BE2C (cell line): ENCODE results near the gene VEGFA.

Experiments used
- DNase-seq: peaks from one replicate; pipeline ENCODE4 v3.0.0-alpha.2; 2020
- H3K27me3 ChIP-seq: fragments of 250-450 bp; sonication (Bioruptor Pico); 2 replicates; pipeline ENCODE4 v1.5.1; 2020; ENCODE audit warnings: mild to moderate bottlenecking
- H3K36me3 ChIP-seq: fragments of 250-450 bp; sonication (Bioruptor Pico); 2 replicates; pipeline ENCODE4 v1.5.1; 2020; ENCODE audit warnings: mild to moderate bottlenecking
- H3K4me1 ChIP-seq: fragments of 250-450 bp; sonication (Bioruptor Pico); 2 replicates; pipeline ENCODE4 v1.5.1; 2020
- H3K4me3 ChIP-seq: 2 replicates; pipeline ENCODE4 v1.5.1; 2011; ENCODE audit warnings: low read depth, low read length
- H3K9me3 ChIP-seq: fragments of 250-450 bp; sonication (Bioruptor Pico); 2 replicates; pipeline ENCODE4 v1.5.1; 2020
- CTCF ChIP-seq: IDR thresholded peaks from 2 replicates; pipeline ENCODE4 v1.5.1; 2012; ENCODE audit warnings: mild to moderate bottlenecking, low read depth, low read length

The VEGFA gene

GRCh38 chr6:43744491-43744890, 25.5 kb upstream of the VEGFA start:
- no peak for TF ChIP-seq CTCF
- Histone ChIP-seq H3K36me3 (no peaks in the 10 kb centered on the region), H3K27me3 (no peaks in the 10 kb centered on the region)

GRCh38 chr6:43744931-43745727, 24.9 kb upstream of the VEGFA start:
- Histone ChIP-seq H3K36me3 (no peaks in the 10 kb centered on the region), H3K4me3 (no peak overlapping the region), H3K9me3 (no peaks in the 10 kb centered on the region), H3K27me3 (no peaks in the 10 kb centered on the region), H3K4me1 (no peaks in the 10 kb centered on the region)
- TF ChIP-seq CTCF = no peak
- DNase-seq = no peak

More at GRCh38 chr6:43744491-43744890, 25.5 kb upstream of the VEGFA start:
- no peak for DNase-seq
- Histone ChIP-seq H3K4me3 (no peak overlapping the region), H3K4me1 (peaks cover 2% of the 10 kb centered on the region; the same call in 1 of the 2 replicates), H3K9me3 (no peaks in the 10 kb centered on the region)

GRCh38 chr6:43746071-43746470, 23.9 kb upstream of the VEGFA start:
- Histone ChIP-seq H3K4me1 (no peaks in the 10 kb centered on the region), H3K27me3 (no peaks in the 10 kb centered on the region), H3K9me3 (no peaks in the 10 kb centered on the region), H3K36me3 (no peaks in the 10 kb centered on the region), H3K4me3 (no peak overlapping the region)
- TF ChIP-seq CTCF = no peak
- no peak for DNase-seq

GRCh38 chr6:43746613-43747102, 23.4 kb upstream of the VEGFA start:
- no peaks in the 10 kb centered on the region for H3K9me3 ChIP-seq
- H3K4me3 ChIP-seq = no peak overlapping the region
- TF ChIP-seq CTCF = no peak
- no peaks in the 10 kb centered on the region for H3K36me3 ChIP-seq
- H3K4me1 ChIP-seq = no peaks in the 10 kb centered on the region
- DNase-seq = no peak
- no peaks in the 10 kb centered on the region for H3K27me3 ChIP-seq

- H3K36me3 ChIP-seq = no peaks in the 10 kb centered on the region
- H3K27me3 ChIP-seq = no peaks in the 10 kb centered on the region
- no peak for TF ChIP-seq CTCF
- no peak overlapping the region for H3K4me3 ChIP-seq
- no peaks in the 10 kb centered on the region for H3K9me3 ChIP-seq
- H3K4me1 ChIP-seq = no peaks in the 10 kb centered on the region
- no peak for DNase-seq
These were observed 22.2 kb upstream of the VEGFA start for GRCh38 chr6:43747784-43748183.

GRCh38 chr6:43748765-43749164, 21.2 kb upstream of the VEGFA start:
- no peak for DNase-seq
- no peak overlapping the region for H3K4me3 ChIP-seq
- H3K9me3 ChIP-seq = no peaks in the 10 kb centered on the region
- TF ChIP-seq CTCF = no peak
- H3K27me3 ChIP-seq = no peaks in the 10 kb centered on the region
- H3K36me3 ChIP-seq = no peaks in the 10 kb centered on the region
- no peaks in the 10 kb centered on the region for H3K4me1 ChIP-seq
